HG03095 (cell line): Measurements from ENCODE around the gene MRPL20.
"Not testable (repeated sequence)": the region's sequence is repeated elsewhere in the genome, so short reads cannot be mapped to it uniquely, and the experiment has no call there.

Experiments used
- ATAC-seq: cut with Tn5 transposase; IDR thresholded peaks from one replicate; pipeline ENCODE4 v1.9.1; 2021; ENCODE audit warnings: moderate library complexity; ENCODE audit not compliant: unreplicated experiment

The MRPL20 gene

GRCh38 chr1:1427106-1427819, 20.2 kb upstream of the MRPL20 start:
- no peak for ATAC-seq

GRCh38 chr1:1426496-1427105, 19.5 kb upstream of the MRPL20 start:
- ATAC-seq = no peak

- ATAC-seq = no peak
Measured at GRCh38 chr1:1425753-1426495, 18.8 kb upstream of the MRPL20 start.

GRCh38 chr1:1425426-1425752, 18.3 kb upstream of the MRPL20 start:
- no peak for ATAC-seq

- no peak for ATAC-seq
Measured at GRCh38 chr1:1424707-1425106, 17.6 kb upstream of the MRPL20 start.

- no peak for ATAC-seq
Measured at GRCh38 chr1:1423245-1423597, 16.1 kb upstream of the MRPL20 start.

GRCh38 chr1:1422465-1423244, 15.6 kb upstream of the MRPL20 start:
- ATAC-seq = no peak

GRCh38 chr1:1421907-1422464, 14.9 kb upstream of the MRPL20 start:
- no peak for ATAC-seq

GRCh38 chr1:1421147-1421906, 14.2 kb upstream of the MRPL20 start, which contains the start of gene ANKRD65:
Gene ANKRD65 (minus strand): TSS chr1:1421276. CDS start chr1:1421005, 271 bp downstream.
- no peak for ATAC-seq

- no peak for ATAC-seq
Measured at GRCh38 chr1:1420654-1421141, 13.6 kb upstream of the MRPL20 start.

GRCh38 chr1:1419813-1420653, 12.9 kb upstream of the MRPL20 start:
- no peak for ATAC-seq

- ATAC-seq = no peak
Measured at GRCh38 chr1:1419363-1419812, 12.3 kb upstream of the MRPL20 start.

GRCh38 chr1:1418464-1419362, 11.6 kb upstream of the MRPL20 start:
- no peak for ATAC-seq

GRCh38 chr1:1417825-1418463, 10.9 kb upstream of the MRPL20 start:
- not testable (repeated sequence) for ATAC-seq

GRCh38 chr1:1417396-1417795, 10.3 kb upstream of the MRPL20 start:
- ATAC-seq = not testable (repeated sequence)

- no peak for ATAC-seq
Measured at GRCh38 chr1:1415751-1416150, 8.7 kb upstream of the MRPL20 start.

GRCh38 chr1:1412311-1412902, 5.3 kb upstream of the MRPL20 start:
- not testable (repeated sequence) for ATAC-seq
